ENCODE data around the gene RNF17.

DNA sequence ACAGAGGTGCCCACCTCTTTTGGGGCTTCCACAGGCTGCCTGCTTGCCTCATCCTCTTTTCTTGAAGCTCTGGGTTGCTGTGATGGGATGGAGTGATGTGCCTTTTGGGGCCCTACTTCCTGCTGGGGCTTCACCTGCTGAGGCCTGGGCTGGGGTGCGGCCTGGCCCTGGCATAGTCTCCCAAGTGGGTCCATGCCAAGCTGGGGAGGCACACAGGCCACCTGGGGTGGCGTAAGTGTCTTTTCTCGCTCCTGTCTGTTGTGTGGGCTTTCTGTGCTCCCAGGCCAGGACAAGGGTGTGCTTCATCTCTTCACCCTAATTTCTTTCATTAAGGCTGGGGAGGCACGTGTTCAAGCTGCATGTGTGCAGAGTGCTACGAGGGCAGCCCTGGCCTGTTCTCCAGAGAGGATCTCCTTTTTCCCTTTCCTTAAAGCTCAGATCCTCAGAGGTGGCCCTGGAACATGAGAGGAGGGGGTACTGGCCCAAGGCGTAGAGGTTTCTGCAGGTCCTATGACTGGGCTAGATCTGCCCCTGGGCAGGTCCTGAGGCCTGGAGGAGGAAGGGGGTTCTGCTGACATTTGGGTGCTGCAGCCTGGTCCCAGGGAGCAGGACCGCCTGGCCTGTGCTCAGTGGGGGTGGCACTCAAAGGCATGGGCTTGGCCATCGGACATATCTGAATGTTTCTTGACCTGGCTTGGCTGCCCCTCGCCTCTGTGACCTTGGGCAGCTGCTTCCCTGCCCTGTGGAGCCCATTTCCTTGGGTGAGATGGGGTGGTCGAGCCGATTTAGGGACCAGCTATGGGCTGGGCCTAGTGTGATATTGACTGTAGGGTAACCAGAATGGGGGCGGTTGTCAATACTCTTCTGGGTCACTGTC, 23.7 kb upstream of the RNF17 start:
- TF ChIP-seq GATA3 (IDR thresholded peaks at IDR 0.05; ENCODE audit: low read depth, low read length): no peak
- no peak for TF ChIP-seq GATA2 (IDR thresholded peaks at IDR 0.05; ENCODE audit: low read depth, low read length)
